Fibroblast of villous mesenchyme (primary cell): ENCODE data around the gene DENND2A. TPM values are rescaled to one million over a fixed set of nuclear protein-coding genes. Genes with fewer than 3 reads are reported as not detected.
A peak's percentile ranks its signal among the peaks of the same experiment; 100 is the strongest.
"Not testable (repeated sequence)": the region's sequence is repeated elsewhere in the genome, so short reads cannot be mapped to it uniquely, and the experiment has no call there.

ENCODE experiments used
- DNase-seq: peaks from one replicate; pipeline ENCODE4 v3.0.0-alpha.2; 2010; ENCODE audit warnings: low read depth
- H3K4me3 ChIP-seq: 2 replicates; pipeline ENCODE4 v1.5.1; 2011; ENCODE audit warnings: low read depth, mild to moderate bottlenecking, low read length
- total RNA-seq: library from RNA; depleted of rRNA; stranded (reverse); fragments of >200 nt; gene quantifications from 2 replicates; pipeline ENCODE4 v1.2.3, GENCODE V29; 2012
- TF ChIP-seq, protein P1 (sequence below): IDR thresholded peaks from 2 replicates; pipeline ENCODE4 v1.5.1; 2012; ENCODE audit warnings: low read depth, mild to moderate bottlenecking, low read length; ENCODE audit not compliant: insufficient read depth

The DENND2A gene
- total RNA-seq, 1 donor: 25.5 TPM

DNA sequence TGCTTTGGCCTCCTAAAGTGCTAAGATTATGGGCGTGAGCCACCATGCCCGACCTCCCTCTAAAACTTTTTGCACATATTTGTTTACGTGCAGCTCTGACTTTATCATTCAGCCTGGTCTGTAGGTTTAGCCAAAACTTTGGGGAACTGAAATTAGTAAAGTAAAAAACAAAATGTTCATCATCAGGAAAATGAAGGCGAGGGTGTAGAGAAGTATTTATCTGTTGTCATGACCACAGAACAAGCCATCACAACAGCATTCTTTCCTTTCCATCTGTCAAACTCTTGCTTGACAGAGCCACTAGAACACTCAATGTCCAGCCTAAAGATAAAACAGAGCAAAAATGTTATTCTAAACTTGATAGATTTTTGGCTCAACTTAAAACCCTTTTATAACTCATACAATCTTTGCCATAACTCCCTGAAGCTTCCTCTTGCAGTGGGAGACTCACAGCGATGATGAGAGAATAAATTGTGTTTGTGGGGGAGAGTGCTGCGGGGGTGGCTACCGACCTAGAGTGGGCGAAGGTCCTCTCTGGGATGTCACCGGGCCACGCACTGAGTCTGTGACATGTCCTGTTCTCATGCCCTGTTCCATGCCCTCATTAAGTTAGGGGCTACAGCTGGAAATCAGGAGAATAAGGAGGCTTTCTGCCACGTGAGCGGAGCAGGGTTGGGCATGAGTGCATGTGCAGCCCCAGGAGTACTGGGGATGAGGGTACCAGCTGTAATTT, 102.7 kb downstream of the DENND2A start:
- peak; percentile 24 for DNase-seq
- TF ChIP-seq, protein P1, sequence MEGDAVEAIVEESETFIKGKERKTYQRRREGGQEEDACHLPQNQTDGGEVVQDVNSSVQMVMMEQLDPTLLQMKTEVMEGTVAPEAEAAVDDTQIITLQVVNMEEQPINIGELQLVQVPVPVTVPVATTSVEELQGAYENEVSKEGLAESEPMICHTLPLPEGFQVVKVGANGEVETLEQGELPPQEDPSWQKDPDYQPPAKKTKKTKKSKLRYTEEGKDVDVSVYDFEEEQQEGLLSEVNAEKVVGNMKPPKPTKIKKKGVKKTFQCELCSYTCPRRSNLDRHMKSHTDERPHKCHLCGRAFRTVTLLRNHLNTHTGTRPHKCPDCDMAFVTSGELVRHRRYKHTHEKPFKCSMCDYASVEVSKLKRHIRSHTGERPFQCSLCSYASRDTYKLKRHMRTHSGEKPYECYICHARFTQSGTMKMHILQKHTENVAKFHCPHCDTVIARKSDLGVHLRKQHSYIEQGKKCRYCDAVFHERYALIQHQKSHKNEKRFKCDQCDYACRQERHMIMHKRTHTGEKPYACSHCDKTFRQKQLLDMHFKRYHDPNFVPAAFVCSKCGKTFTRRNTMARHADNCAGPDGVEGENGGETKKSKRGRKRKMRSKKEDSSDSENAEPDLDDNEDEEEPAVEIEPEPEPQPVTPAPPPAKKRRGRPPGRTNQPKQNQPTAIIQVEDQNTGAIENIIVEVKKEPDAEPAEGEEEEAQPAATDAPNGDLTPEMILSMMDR: no peak
- no peak overlapping the region for H3K4me3 ChIP-seq

DNA sequence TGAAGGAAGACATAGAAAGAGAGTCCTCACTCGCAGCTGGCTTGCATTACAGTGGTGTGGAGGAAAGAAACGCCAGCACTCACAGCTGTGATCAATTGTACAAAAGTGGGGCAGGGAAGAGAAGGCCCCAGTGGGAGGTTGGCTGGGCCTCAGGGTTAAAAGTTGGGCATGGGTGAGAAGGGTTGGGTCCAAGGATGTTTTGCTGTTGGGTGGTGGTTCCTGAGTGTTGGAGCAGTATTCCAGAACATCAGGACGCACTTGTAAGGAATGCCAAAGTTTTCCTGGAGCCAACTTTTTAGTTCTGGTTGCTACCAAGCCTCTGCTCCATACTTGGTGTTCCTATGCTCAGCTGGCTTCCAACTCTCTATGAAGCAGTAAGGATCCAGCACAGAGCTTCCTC, 105.9 kb downstream of the DENND2A start:
- no peak overlapping the region for H3K4me3 ChIP-seq
- TF ChIP-seq, protein P1: no peak
- DNase-seq: no peak

DNA sequence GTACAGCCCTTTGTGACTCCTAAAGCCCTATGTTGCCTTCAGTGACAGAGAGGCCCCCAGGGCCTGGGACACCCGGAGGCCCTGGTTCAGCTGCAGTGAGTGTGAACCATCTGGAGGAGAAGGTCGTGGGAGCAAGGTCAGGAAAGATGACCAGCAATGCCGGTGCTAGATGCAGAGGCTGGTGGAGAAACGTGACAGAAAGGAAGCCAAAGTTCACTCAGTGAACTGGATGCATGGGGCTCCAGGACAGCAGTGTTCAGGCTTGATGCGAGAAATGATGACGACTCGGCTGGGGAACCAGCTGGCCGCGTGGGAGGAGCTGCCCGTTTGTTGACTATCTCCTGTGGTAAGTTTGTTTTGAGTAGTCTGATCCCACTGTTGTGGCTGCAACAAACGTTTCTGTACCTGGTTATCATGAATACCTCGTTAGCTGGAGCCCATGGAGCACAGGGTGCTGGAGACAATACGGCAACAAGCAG, 107.2 kb downstream of the DENND2A start:
- TF ChIP-seq, protein P1: no peak
- DNase-seq: peak; percentile 82
- no peak overlapping the region for H3K4me3 ChIP-seq

DNA sequence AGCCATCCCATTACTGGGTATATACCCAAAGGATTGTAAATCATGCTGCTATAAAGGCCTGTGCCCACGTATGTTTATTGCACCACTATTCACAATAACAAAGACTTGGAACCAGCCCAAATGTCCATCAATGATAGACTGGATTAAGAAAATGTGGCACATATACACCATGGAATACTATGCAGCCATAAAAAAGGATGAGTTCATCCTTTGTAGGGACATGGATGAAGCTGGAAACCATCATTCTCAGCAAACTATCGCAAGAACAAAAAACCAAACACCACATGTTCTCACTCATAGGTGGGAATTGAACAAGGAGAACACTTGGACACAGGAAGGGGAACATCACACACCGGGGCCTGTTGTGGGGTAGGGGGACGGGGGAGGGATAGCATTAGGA, 111.2 kb downstream of the DENND2A start:
- not testable (repeated sequence) for H3K4me3 ChIP-seq, DNase-seq

DNA sequence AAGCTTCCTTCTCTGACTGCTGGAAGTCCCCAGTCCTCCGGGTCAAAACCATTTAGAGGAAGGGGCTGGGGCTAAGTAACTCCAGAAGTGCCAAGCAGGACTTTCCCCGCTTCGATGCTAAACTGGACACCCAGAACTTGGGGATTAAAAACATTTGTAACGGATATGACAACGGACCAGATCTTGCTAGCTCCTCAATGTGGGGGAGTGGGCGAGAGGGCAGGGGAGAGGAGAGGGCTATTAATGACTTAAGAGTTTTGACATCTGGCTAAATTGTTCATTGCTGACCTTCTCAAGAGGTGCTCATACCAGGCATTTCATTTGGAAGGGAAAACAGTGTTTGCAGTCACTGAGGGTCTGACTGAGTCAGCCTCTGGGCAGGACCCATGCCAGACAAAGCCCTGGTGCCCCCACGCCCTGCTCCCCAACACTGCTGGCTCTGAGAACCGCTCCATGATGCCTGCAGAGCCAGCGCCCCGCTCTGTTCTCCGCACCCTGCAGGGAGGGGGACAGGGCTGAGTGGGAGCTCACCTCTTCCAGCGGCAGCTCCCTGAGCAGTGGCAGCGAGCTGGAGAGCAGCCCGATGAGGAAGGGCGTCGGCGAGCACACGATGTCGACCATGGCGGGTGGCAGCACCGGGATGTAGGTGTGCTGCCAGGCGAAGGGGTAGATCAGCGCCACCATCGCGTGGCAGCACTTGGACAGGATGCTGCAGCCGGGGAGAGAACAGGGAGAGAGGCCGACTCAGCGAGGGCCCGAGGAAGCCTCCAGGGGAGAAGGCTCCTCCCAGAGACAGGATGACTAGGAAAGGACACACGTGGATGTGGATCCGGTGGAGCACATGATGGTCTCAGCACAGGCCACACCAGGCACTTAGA, 113.6 kb downstream of the DENND2A start:
- peak; percentile 41 for DNase-seq
- TF ChIP-seq, protein P1: no peak
- no peak overlapping the region for H3K4me3 ChIP-seq

DNA sequence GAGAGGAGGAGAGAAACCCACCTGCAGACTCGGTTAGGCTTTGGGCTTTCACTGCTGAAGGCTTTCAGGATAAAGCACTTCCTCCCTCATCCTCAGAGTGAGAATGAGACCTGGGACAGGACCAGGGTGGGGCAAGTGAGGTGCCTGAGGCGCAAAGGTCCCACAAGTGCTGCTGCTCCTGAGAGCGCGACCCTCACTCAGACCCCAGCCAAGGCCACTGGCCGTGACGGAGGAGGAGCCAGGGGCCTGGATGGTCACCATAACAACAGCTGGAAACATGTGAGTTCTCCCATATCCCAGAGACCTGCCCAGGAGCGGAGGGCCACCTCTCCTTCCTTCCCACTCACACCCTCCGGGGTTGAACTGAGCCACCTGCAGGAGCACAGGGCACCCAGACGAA, 114.4 kb downstream of the DENND2A start:
- H3K4me3 ChIP-seq: no peak overlapping the region
- no peak for DNase-seq
- TF ChIP-seq, protein P1: no peak

DNA sequence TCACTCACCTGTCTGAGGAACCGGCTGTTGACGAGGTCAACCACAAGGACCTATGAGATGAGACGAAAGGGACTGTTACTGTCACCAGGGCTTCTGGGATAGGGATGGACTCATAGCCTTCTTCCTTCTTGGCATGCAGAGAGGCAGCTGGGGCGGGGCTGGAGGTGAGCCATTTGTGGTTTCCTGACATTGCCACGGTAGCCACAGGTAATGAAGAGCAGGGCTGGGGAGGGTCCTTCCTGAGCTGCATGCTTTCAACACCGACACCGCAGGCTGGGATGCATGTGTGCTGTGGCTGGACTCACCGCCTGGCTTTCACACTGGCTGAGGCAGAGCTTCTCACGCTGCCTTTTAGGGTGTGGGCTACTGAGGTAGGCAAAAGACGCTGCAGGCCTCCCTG, 114.9 kb downstream of the DENND2A start:
- H3K4me3 ChIP-seq: no peak overlapping the region
- TF ChIP-seq, protein P1: no peak
- DNase-seq: no peak
